Duodenal mucosa (tissue), 2 donors: ENCODE data around the gene SNAP23.

Experiments
- H3K27ac ChIP-seq: one replicate; pipeline ENCODE4 v1.7.0; 2013; ENCODE audit warnings: low read depth, low read length
- H3K27me3 ChIP-seq, 2 donors: one replicate each; pipeline ENCODE4 v1.7.0; 2013; ENCODE audit warnings: low read length in 2 of 2, control low read depth in 1 of 2; ENCODE audit not compliant: insufficient read depth in 2 of 2, control insufficient read depth in 1 of 2
- H3K36me3 ChIP-seq, 2 donors: one replicate each; pipeline ENCODE4 v1.7.0; 2013; ENCODE audit warnings: low read length in 2 of 2, control low read depth in 1 of 2; ENCODE audit not compliant: insufficient read depth in 2 of 2, control insufficient read depth in 1 of 2
- H3K4me1 ChIP-seq, 2 donors: one replicate each; pipeline ENCODE4 v1.7.0; 2013; ENCODE audit warnings: low read length in 2 of 2, control low read depth in 1 of 2; ENCODE audit not compliant: insufficient read depth in 2 of 2, control insufficient read depth in 1 of 2
- H3K4me3 ChIP-seq, 2 donors: one replicate each; pipeline ENCODE4 v1.7.0; 2013; ENCODE audit warnings: low read length in 2 of 2, low read depth in 1 of 2
- H3K9ac ChIP-seq, 2 donors: one replicate each; pipeline ENCODE4 v1.7.0; 2013; ENCODE audit warnings: low read length in 2 of 2, low read depth in 1 of 2
- H3K9me3 ChIP-seq, 2 donors: one replicate each; pipeline ENCODE4 v1.7.0; 2013; ENCODE audit warnings: low read length in 2 of 2, control low read depth in 1 of 2; ENCODE audit not compliant: control insufficient read depth in 1 of 2

Gene SNAP23

DNA sequence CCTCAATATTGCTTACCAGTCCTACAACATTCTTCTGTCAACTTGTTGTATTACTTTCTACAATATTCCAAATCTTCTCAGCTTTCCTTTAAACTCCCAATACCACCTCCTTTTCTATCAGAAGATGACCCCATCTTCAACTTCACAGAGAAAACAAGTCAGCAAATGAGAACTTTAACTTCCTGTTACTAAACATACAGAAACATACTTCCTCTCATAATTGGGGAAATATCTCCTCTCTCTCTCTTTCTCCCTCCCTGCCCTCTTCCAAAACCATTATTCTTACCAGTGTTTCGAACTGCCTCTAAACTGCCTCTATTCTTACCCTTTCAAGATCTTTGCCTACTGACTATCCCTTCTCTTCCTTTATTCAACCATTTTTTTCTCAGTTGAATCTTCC, 1.8 kb upstream of the SNAP23 start:
- Histone ChIP-seq H3K9me3 (no peaks in the 10 kb centered on the region), H3K27ac (no peak overlapping the region), H3K36me3 (no peaks in the 10 kb centered on the region), H3K9ac (no peak overlapping the region), H3K4me1 (peaks cover 8 to 28% of the 10 kb centered on the region in 2 donors), H3K27me3 (no peaks in the 10 kb centered on the region), H3K4me3 (no peak overlapping the region)

DNA sequence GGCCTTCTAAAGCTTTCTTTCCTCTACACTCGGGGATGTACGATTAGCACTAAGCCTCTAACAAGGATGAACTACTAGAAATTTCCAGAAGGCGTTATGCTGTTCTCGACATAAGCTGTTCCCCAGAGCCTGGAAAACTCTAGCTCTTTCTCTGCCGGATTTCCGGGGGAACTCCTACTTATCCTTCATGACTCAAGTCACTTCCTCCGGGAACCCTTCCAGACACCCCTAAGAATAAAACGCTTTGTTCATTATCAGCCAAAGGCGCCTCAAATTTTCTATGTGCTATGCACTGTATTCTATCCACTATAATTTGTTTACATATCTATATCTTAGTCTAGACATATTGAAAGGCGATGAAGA, 455 bp upstream of the SNAP23 start:
- no peaks in the 10 kb centered on the region for H3K36me3 ChIP-seq

DNA sequence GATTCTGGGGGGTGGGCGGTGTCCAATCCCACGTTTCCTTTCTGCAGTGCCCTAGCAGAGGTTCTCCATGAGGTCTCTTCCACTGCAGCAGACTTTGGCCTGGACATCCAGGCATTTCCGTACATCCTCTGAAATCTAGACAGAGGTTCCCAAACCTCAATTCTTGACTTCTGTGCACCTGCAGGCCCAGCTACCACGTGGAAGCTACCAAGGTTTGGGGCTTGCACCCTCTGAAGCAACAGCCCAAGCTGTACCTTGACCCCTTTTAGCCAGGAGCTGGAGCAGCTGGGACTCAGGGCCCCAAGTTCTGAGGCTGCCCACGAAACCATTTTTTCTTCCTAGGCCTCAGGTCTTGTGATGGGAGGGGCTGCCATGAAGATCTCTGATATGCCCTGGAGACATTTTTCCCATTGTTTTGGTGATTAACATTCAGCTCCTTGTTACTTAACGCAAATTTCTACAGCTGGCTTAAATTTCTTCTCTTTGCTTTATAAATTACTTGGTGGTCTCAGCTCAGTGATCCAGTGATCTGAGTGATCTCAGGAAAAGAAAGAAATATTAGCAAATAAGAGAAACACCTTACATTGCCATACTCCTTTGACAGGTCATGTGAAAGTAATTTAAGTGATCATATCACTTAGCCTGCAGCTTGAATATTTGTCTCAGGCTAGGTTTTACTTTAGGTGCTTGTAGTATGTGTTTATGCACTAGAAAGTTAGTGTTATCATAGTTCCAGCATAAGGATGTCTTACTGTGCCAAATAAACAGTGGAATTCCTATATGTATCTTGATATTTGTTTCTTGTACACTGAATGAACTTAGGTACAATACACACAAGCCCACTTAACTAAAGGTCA, 3.0 kb downstream of the SNAP23 start:
- no peaks in the 10 kb centered on the region for H3K9me3 ChIP-seq
- no peak overlapping the region for H3K4me3 ChIP-seq
- no peaks in the 10 kb centered on the region for H3K27me3 ChIP-seq
- H3K36me3 ChIP-seq, result no peaks in the 10 kb centered on the region
- no peak overlapping the region for H3K27ac ChIP-seq
- H3K9ac ChIP-seq, result no peak overlapping the region
- H3K4me1 ChIP-seq, result peaks cover 26% of the 10 kb centered on the region in 2 donors

More for the DNA sequence above, 455 bp upstream of the SNAP23 start:
- Histone ChIP-seq H3K4me3 (peak overlapping the region; percentile 81 to 96), H3K27ac (peak overlapping the region; percentile 82), H3K27me3 (no peaks in the 10 kb centered on the region), H3K9ac (peak overlapping the region; percentile 87 to 90), H3K4me1 (peaks cover 16 to 36% of the 10 kb centered on the region in 2 donors), H3K9me3 (no peaks in the 10 kb centered on the region)

DNA sequence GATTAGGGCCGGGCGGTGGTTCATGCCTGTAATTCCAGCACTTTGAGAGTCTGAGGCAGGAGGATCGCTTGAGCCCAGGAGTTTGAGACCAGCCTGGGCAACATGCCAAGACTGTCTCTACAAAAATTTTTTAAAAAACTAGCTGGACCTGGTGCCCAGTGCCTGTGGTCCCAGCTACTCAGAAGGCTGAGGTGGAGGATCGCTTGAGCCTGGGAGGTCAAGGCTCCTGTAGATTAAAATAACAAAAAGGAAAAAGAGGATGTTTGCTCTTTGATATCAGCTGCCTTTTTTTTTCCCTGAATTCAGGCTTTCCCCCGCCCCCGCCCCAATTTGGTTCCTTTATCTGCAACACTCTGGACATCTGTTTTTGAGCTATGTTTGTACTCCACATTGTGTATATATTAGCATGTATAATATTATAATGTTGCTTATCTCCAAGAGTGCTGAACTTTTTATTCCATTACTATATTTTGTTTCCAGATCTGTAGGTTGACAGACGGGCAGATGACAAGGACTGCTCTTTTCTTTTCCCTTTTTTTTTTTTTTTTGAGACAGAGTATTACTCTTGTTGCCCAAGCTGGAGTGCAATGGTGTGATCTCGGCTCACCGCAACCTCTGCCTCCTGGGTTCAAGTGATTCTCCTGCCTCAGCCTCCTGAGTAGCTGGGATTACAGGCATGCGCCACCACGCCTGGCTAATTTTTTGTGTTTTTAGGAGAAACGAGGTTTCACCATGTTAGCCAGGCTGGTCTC, 4.6 kb downstream of the SNAP23 start:
- H3K4me1 ChIP-seq, result peaks cover 25 to 27% of the 10 kb centered on the region in 2 donors
- H3K27ac ChIP-seq, result no peak overlapping the region
- H3K27me3 ChIP-seq, result no peaks in the 10 kb centered on the region
- no peaks in the 10 kb centered on the region for H3K36me3 ChIP-seq
- H3K9ac ChIP-seq, result no peak overlapping the region
- no peaks in the 10 kb centered on the region for H3K9me3 ChIP-seq
- H3K4me3 ChIP-seq, result no peak overlapping the region

DNA sequence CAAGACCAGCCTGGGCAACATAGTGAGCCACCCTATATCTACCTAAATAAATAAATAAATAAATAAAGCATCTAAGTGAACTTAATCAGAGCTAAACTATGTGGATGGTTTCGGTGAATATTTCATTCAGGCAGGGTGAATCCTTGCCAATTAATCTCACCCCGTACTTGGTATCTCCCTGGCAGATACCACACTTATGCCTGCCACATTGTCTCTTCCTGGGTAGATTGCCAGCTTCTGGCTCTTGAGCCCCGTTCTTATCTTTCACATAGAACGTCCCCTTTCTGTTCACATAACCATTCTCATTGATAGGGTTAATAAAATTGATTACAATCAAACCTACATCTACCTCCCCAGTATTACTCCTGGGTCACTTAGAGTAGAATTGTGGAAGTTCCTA, 7.0 kb downstream of the SNAP23 start:
- no peaks in the 10 kb centered on the region for H3K27me3 ChIP-seq
- H3K4me1 ChIP-seq, result peaks cover 24% of the 10 kb centered on the region in 2 donors
- H3K36me3 ChIP-seq, result no peaks in the 10 kb centered on the region
- H3K9me3 ChIP-seq, result no peaks in the 10 kb centered on the region
- no peak overlapping the region for H3K9ac ChIP-seq
- no peak overlapping the region for H3K4me3 ChIP-seq
- H3K27ac ChIP-seq, result no peak overlapping the region

DNA sequence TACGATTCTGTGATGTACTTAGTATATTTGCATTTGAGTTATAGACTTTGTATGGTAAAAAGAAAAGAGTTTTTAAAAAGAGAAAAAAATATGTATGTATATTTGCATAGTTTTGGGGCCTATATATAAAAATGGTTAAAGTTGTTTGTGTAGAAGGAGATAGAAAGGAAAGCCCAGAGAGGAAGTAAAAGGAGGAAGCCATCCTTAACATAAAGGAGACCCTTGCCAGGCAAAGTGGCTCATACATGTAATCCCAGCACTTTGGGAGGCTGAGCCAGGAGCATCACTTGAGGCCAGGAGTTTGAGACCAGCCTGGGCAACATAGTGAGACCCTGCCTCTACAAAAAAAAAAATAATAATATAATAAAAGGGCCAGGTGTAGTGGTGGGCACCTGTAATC, 8.4 kb downstream of the SNAP23 start:
- H3K36me3 ChIP-seq, result no peaks in the 10 kb centered on the region
- H3K4me3 ChIP-seq, result no peak overlapping the region
- no peaks in the 10 kb centered on the region for H3K9me3 ChIP-seq
- no peak overlapping the region for H3K27ac ChIP-seq
- H3K9ac ChIP-seq, result no peak overlapping the region
- no peaks in the 10 kb centered on the region for H3K27me3 ChIP-seq
- H3K4me1 ChIP-seq, result peaks cover 11 to 21% of the 10 kb centered on the region in 2 donors

DNA sequence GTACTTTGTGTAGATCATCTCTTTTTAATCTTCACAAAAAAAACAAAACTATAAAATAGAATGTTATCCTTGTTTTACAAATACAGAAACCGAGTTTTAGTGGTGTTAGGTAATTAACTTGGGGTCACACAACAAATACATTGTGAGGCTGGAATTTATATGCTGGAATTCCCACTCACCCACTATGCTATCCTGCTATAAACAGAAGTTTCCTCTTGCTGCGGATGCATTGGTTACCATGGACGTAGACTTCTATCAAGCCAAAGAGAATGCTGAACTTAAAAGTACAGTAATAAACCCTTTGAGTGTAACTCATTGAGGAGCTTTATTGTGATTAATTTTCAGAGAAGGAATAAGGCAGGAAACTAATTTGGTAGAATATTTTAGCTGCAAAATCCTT, 9.2 kb downstream of the SNAP23 start:
- H3K4me1 ChIP-seq, result peaks cover 4 to 18% of the 10 kb centered on the region in 2 donors
- no peak overlapping the region for H3K27ac ChIP-seq
- no peaks in the 10 kb centered on the region for H3K36me3 ChIP-seq

DNA sequence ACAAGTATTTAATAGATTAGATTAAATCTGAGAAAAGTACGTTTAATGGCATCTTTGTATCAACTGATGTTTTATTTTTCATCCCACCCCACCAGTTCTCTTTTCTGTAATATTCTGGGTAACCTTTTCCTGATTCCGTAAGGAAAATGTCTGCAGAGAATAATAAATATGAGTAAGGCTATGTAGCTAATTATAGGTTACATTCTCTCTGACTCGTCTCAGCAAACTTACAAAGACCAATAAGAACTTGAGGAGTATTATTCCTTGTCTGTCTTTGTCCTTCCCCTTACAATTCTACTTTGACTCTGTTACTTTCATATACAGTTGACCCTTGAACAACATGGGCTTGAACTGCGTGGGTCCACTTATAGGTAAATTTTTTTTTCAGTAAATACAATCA, 12.1 kb downstream of the SNAP23 start:
- Histone ChIP-seq H3K27me3 (no peaks in the 10 kb centered on the region), H3K36me3 (peaks cover 0 to 3% of the 10 kb centered on the region in 2 donors), H3K9me3 (no peaks in the 10 kb centered on the region), H3K27ac (no peak overlapping the region), H3K9ac (no peak overlapping the region), H3K4me3 (no peak overlapping the region), H3K4me1 (peaks cover 4 to 8% of the 10 kb centered on the region in 2 donors)

More for the DNA sequence above, 9.2 kb downstream of the SNAP23 start:
- Histone ChIP-seq H3K4me3 (no peak overlapping the region), H3K9ac (no peak overlapping the region), H3K9me3 (no peaks in the 10 kb centered on the region), H3K27me3 (no peaks in the 10 kb centered on the region)

DNA sequence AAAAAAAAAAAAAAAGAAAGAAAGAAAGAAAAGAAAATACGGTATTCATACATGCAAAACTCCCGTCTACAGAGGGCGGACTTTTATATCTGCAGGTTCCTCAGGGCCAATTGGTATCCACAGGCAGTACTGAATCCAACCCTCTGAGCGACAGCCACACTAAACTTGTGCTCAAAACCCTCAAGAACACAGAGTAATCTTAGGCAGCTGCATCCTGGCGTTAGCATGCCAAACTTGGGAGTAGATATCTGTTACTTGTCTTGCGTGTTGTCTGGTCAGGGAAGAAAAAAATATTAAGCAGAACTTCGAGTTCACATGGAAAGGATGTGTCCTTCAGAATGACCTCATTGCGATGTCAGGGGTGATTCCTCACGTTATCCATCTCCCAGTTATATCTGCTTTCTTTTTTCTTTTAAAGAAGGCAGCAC, 12.8 kb downstream of the SNAP23 start:
- no peaks in the 10 kb centered on the region for H3K9me3 ChIP-seq
- no peak overlapping the region for H3K9ac ChIP-seq
- no peak overlapping the region for H3K4me3 ChIP-seq
- no peaks in the 10 kb centered on the region for H3K27me3 ChIP-seq
- no peak overlapping the region for H3K27ac ChIP-seq
- peaks cover 3% of the 10 kb centered on the region in 2 donors for H3K36me3 ChIP-seq
- peaks cover 4 to 5% of the 10 kb centered on the region in 2 donors for H3K4me1 ChIP-seq

DNA sequence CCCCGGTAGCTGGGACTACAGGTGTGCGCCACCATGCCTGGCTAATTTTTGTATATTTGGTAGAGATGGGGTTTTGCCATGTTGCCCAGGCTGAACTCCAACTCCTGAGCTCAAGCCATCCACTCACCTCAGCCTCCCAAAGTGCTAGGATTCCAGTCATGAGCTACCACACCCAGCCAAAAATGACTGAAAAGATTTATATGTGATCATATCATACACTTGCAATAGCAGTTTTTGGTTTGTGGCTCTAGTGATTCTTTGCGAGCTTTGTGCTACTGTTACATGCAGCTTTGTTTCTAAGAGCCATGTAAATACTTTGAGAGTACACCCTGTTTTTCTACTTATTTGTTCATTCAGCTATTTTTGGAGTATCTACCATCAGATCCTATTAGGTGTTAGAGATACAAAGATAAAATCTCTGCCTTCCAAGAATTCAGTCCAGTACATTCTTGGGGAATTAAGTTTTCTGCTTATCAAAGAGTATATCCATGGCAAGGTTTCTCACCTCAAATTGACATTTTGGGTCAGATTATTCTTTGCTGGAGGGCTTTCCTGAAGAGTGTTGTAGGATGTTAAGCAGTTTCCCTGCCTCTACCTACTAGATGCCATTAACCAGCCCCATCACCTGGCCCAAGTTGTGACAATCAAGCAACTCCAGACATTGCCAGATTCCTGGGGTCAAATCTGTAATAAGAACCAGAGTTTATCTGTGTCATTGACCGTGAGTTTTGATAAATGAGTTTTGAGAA, 15.0 kb downstream of the SNAP23 start:
- no peak overlapping the region for H3K9ac ChIP-seq
- H3K9me3 ChIP-seq, result no peaks in the 10 kb centered on the region
- no peak overlapping the region for H3K27ac ChIP-seq
- no peaks in the 10 kb centered on the region for H3K27me3 ChIP-seq
- no peaks in the 10 kb centered on the region for H3K4me1 ChIP-seq
- H3K4me3 ChIP-seq, result no peak overlapping the region
- peaks cover 12% of the 10 kb centered on the region in 2 donors for H3K36me3 ChIP-seq
